Measurements from ENCODE around the gene GUCY1A2.

GUCY1A2 gene

GRCh38 chr11:106983991-106984390, 34.3 kb downstream of the GUCY1A2 start:
- Mint-ChIP-seq H3K9me3 (peaks cover 5% of the 10 kb centered on the region), H3K27ac (no peak overlapping the region), H3K4me1 (no peaks in the 10 kb centered on the region), H3K27me3 (no peaks in the 10 kb centered on the region), H3K4me3 (no peak overlapping the region), H3K36me3 (ENCODE audit: low read depth) (no peaks in the 10 kb centered on the region)
- ATAC-seq (no peak), DNase-seq (no peak)

GRCh38 chr11:106983261-106983660, 35.0 kb downstream of the GUCY1A2 start:
- Mint-ChIP-seq H3K36me3 (ENCODE audit: low read depth) (no peaks in the 10 kb centered on the region), H3K4me3 (no peak overlapping the region), H3K4me1 (no peaks in the 10 kb centered on the region), H3K27ac (no peak overlapping the region), H3K9me3 (peaks cover 5% of the 10 kb centered on the region), H3K27me3 (peaks cover under 1% of the 10 kb centered on the region)
- no peak for DNase-seq
- no peak for ATAC-seq

DNA sequence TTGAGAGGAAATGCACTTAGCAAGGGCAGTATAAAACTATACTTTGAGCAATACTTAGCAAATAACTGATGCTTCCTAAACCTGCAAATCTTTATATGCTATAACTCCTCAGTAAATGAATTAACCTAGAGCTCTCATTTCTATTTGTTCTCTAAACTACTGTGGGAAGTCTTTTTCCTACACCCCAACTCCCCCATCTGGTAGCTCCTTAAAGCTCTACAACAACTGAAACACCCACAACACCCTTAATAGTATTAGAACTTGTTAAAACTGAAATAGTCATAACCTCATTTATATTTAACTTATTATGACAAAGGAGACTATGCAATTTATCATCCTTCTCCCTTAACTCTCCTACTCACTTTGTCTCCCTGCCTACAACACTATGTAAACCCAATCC, 43.4 kb downstream of the GUCY1A2 start:
- Mint-ChIP-seq H3K4me1 (no peaks in the 10 kb centered on the region), H3K27ac (no peak overlapping the region), H3K9me3 (no peaks in the 10 kb centered on the region), H3K27me3 (peaks cover 1% of the 10 kb centered on the region), H3K4me3 (no peak overlapping the region), H3K36me3 (ENCODE audit: low read depth) (no peaks in the 10 kb centered on the region)
- ATAC-seq (no peak), DNase-seq (no peak)

DNA sequence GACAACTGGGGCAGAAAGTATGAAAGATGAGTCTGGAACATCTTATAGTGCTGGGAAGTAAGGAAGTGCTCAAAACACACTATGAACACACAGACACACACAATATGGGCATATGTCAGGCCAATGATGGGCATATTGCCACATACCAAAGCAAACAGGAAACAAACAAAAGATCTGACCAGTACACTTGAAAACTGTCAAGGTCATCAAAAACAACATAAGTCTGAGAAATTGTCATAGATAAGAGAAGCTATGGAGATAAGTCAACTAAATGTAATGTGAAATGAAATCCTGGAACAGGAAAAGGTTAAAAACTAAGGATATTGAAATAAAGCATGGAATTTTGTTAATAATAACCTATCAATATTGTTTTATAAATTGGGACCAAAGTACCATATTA, 46.4 kb downstream of the GUCY1A2 start:
- H3K9me3 Mint-ChIP-seq = no peaks in the 10 kb centered on the region
- ATAC-seq = no peak
- H3K27ac Mint-ChIP-seq = no peak overlapping the region
- no peak overlapping the region for H3K4me3 Mint-ChIP-seq
- no peaks in the 10 kb centered on the region for H3K4me1 Mint-ChIP-seq
- no peaks in the 10 kb centered on the region for H3K36me3 Mint-ChIP-seq (ENCODE audit: low read depth)
- H3K27me3 Mint-ChIP-seq = no peaks in the 10 kb centered on the region
- DNase-seq = no peak

- H3K27me3 Mint-ChIP-seq = no peaks in the 10 kb centered on the region
- H3K9me3 Mint-ChIP-seq = no peaks in the 10 kb centered on the region
These were observed 48.5 kb downstream of the GUCY1A2 start for GRCh38 chr11:106969644-106970355.

GRCh38 chr11:106962995-106963394, 55.3 kb downstream of the GUCY1A2 start:
- Mint-ChIP-seq H3K27ac (no peak overlapping the region), H3K27me3 (no peaks in the 10 kb centered on the region), H3K4me3 (no peak overlapping the region), H3K9me3 (no peaks in the 10 kb centered on the region), H3K36me3 (ENCODE audit: low read depth) (no peaks in the 10 kb centered on the region), H3K4me1 (no peaks in the 10 kb centered on the region)
- DNase-seq = no peak
- no peak for ATAC-seq

More at GRCh38 chr11:106969644-106970355, 48.5 kb downstream of the GUCY1A2 start:
- no peak overlapping the region for H3K27ac Mint-ChIP-seq
- no peaks in the 10 kb centered on the region for H3K4me1 Mint-ChIP-seq
- no peak overlapping the region for H3K4me3 Mint-ChIP-seq
- H3K36me3 Mint-ChIP-seq (ENCODE audit: low read depth) = no peaks in the 10 kb centered on the region
- ATAC-seq = no peak
- no peak for DNase-seq

GRCh38 chr11:106961518-106961917, 56.8 kb downstream of the GUCY1A2 start:
- Mint-ChIP-seq H3K36me3 (ENCODE audit: low read depth) (no peaks in the 10 kb centered on the region), H3K27ac (no peak overlapping the region), H3K27me3 (no peaks in the 10 kb centered on the region), H3K4me3 (no peak overlapping the region), H3K4me1 (no peaks in the 10 kb centered on the region), H3K9me3 (peaks cover under 1% of the 10 kb centered on the region)
- no peak for DNase-seq
- no peak for ATAC-seq

DNA sequence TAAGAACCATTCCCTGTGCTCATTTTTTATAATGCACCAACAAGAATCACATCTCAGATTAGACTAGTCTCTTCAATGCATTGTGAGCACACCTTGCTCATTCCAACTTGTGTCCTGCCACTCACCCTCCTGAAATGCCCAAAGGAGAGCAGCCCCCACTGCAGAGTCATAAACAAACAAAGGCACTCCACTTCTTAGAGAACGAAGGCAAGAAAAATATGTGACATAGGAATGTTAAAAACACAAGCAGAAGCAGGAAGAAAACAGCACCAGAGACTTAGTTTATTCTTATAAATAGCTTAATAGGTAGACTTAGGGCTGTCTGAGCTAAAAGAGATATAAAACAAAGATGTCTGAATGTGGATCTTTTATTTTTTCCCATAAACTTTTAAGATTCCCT, 57.2 kb downstream of the GUCY1A2 start:
- no peak for ATAC-seq
- Mint-ChIP-seq H3K9me3 (peaks cover 4% of the 10 kb centered on the region), H3K36me3 (ENCODE audit: low read depth) (no peaks in the 10 kb centered on the region), H3K27me3 (no peaks in the 10 kb centered on the region), H3K27ac (no peak overlapping the region), H3K4me3 (no peak overlapping the region), H3K4me1 (no peaks in the 10 kb centered on the region)
- DNase-seq = no peak

DNA sequence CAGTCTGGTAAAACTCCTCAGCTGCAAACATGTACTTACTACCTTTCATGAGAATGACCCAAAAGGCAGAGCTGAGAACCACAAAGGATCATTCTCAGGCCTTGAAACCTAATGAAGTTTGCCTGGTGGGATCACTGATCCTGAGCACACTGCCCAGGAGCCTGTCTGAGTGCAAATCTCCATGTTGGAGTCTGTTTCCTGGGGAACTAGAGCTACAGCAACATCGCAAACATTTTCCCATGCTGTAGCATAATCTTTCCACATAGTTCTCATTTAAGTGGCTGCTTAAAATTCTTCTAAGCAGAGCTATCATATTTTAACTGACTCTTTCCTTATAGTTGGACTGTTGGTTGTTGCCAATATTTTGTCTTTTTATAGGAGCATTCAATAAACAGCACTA, 58.5 kb downstream of the GUCY1A2 start:
- ATAC-seq (no peak), DNase-seq (no peak)
- no peak overlapping the region for H3K27ac Mint-ChIP-seq
- no peaks in the 10 kb centered on the region for H3K27me3 Mint-ChIP-seq
- no peak overlapping the region for H3K4me3 Mint-ChIP-seq
- no peaks in the 10 kb centered on the region for H3K36me3 Mint-ChIP-seq (ENCODE audit: low read depth)
- H3K4me1 Mint-ChIP-seq = no peaks in the 10 kb centered on the region
- peaks cover 4% of the 10 kb centered on the region for H3K9me3 Mint-ChIP-seq

DNA sequence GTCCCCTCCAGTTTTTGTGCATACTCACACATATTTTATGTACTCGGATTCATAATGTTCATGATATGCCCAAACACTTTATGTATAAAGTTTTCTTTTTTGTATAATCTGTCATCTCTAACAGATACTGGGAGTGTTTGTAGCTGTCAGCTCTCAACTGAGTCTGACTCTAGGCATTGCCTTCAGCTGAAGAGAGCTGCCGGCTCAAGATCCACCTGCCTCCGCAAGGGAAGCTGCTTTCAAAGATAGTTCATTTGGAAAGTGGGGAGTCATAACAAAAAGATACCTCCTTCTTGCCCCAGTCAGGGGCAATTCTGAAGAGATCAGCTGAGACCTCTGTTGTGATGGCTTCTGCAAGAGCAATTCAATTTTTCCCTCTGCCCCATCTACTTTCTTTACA, 58.9 kb downstream of the GUCY1A2 start:
- H3K27ac Mint-ChIP-seq = no peak overlapping the region
- H3K36me3 Mint-ChIP-seq (ENCODE audit: low read depth) = no peaks in the 10 kb centered on the region
- H3K4me3 Mint-ChIP-seq = no peak overlapping the region
- H3K9me3 Mint-ChIP-seq = peaks cover 4% of the 10 kb centered on the region
- H3K27me3 Mint-ChIP-seq = no peaks in the 10 kb centered on the region
- H3K4me1 Mint-ChIP-seq = no peaks in the 10 kb centered on the region
- DNase-seq (no peak), ATAC-seq (no peak)

GRCh38 chr11:106958517-106959248, 59.6 kb downstream of the GUCY1A2 start:
- Mint-ChIP-seq H3K4me3 (no peak overlapping the region), H3K27me3 (no peaks in the 10 kb centered on the region), H3K9me3 (peaks cover 10% of the 10 kb centered on the region), H3K4me1 (no peaks in the 10 kb centered on the region), H3K36me3 (ENCODE audit: low read depth) (no peaks in the 10 kb centered on the region), H3K27ac (no peak overlapping the region)
- no peak for ATAC-seq
- no peak for DNase-seq

DNA sequence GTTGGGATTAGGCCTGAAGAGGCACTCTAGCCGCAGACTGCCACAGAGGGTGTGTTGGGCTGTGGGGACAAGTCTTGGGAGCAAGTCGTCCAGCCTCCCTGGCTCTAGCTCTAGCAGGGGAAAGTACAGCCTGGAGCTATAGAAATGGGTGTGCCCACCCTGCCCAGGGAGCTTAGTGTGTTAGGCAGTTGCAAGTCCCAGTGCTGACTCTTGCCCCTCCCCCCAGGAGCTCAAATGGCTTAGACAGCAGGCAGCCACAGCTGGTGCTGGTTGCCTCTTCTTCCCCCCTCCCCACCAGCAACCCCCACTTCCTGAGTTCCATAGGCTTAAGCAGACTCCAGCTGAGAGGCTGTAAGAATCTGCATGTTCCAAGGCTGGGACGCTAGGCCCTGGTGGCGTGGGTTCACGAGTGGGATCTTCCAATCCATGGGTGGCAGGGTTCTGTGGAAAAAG, 61.2 kb downstream of the GUCY1A2 start:
- no peak for DNase-seq
- Mint-ChIP-seq H3K9me3 (peaks cover 15% of the 10 kb centered on the region), H3K27ac (no peak overlapping the region), H3K27me3 (no peaks in the 10 kb centered on the region), H3K4me1 (no peaks in the 10 kb centered on the region), H3K36me3 (ENCODE audit: low read depth) (no peaks in the 10 kb centered on the region), H3K4me3 (no peak overlapping the region)
- no peak for ATAC-seq

GRCh38 chr11:106950067-106950491, 68.2 kb downstream of the GUCY1A2 start:
- Mint-ChIP-seq H3K27me3 (no peaks in the 10 kb centered on the region), H3K36me3 (ENCODE audit: low read depth) (no peaks in the 10 kb centered on the region), H3K9me3 (peaks cover 11% of the 10 kb centered on the region), H3K4me1 (no peaks in the 10 kb centered on the region), H3K4me3 (no peak overlapping the region), H3K27ac (no peak overlapping the region)
- DNase-seq (no peak), ATAC-seq (no peak)

DNA sequence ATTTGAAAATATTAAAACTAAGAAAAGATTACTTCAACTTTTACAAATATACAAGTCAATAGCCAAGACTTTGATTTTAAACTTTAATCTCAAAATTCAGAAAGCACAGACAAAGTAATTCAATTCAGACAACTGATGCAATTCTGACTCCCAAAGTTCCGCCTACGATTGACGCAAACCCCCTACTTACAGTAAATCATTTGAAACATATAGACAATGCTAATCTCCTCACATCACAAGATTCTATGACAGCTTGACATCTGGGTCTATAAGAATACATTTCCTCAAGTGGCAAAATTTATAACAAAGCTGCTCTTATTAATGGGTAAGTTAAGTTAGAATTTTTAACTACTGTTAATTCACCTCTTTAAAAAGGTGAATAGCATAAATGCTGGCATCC, 75.2 kb downstream of the GUCY1A2 start:
- no peaks in the 10 kb centered on the region for H3K9me3 Mint-ChIP-seq
- H3K27me3 Mint-ChIP-seq = no peaks in the 10 kb centered on the region
- no peak overlapping the region for H3K27ac Mint-ChIP-seq

GRCh38 chr11:106939157-106939556, 79.1 kb downstream of the GUCY1A2 start:
- Mint-ChIP-seq H3K36me3 (ENCODE audit: low read depth) (no peaks in the 10 kb centered on the region), H3K9me3 (no peaks in the 10 kb centered on the region), H3K27ac (no peak overlapping the region), H3K27me3 (no peaks in the 10 kb centered on the region), H3K4me3 (no peak overlapping the region), H3K4me1 (no peaks in the 10 kb centered on the region)
- no peak for DNase-seq
- no peak for ATAC-seq

More for the DNA sequence above, 75.2 kb downstream of the GUCY1A2 start:
- Mint-ChIP-seq H3K36me3 (ENCODE audit: low read depth) (no peaks in the 10 kb centered on the region), H3K4me1 (no peaks in the 10 kb centered on the region), H3K4me3 (no peak overlapping the region)
- DNase-seq (no peak), ATAC-seq (no peak)

Data from activated naive CD8-positive, alpha-beta T cell treated with anti-CD3 and anti-CD28 coated beads, Interleukin-2, amount 50 U/mL, for 24 hours (primary cell).